T-helper 17 cell (primary cell): ENCODE data around the gene CABP5. TPM values are rescaled to one million over a fixed set of nuclear protein-coding genes. Genes with fewer than 3 reads are reported as not detected.

ENCODE experiments used
- ATAC-seq: fragments of 150-1000 bp; cut with Tn5 transposase; 2 replicates; pipeline ENCODE4 v1.10.0; 2021; ENCODE audit warnings: mild to moderate bottlenecking, moderate library complexity
- DNase-seq, 3 donors: peaks; one replicate each; pipeline versions ENCODE4 v3.0.0 to v3.0.0-alpha.2; 2020 to 2021
- H3K9me3 ChIP-seq: one replicate; pipeline ENCODE4 v1.7.0; 2013; ENCODE audit warnings: low read length, mild to moderate bottlenecking; ENCODE audit not compliant: control insufficient read depth, poor library complexity, severe bottlenecking
- H3K27ac Mint-ChIP-seq: one replicate; pipeline ENCODE4 v1.8.0; 2022; ENCODE audit warnings: mild to moderate bottlenecking, moderate library complexity, mixed read lengths
- H3K27me3 Mint-ChIP-seq: one replicate; pipeline ENCODE4 v1.8.0; 2022; ENCODE audit warnings: mixed read lengths
- H3K36me3 Mint-ChIP-seq: one replicate; pipeline ENCODE4 v1.8.0; 2022; ENCODE audit warnings: low read depth, mixed read lengths
- H3K4me1 Mint-ChIP-seq: one replicate; pipeline ENCODE4 v1.8.0; 2022; ENCODE audit warnings: mild to moderate bottlenecking, mixed read lengths
- H3K4me3 Mint-ChIP-seq: one replicate; pipeline ENCODE4 v1.8.0; 2022; ENCODE audit warnings: mild to moderate bottlenecking, moderate library complexity, mixed read lengths
- total RNA-seq, 4 donors: library from RNA in 2 of 4; stranded (reverse) in 2 of 4; gene quantifications; one replicate each; pipeline ENCODE4 v1.2.3 and lab custom pipeline; 2022 to 2026

The CABP5 gene
- total RNA-seq, 2 donors from 2014 or later: 9.2 TPM; not detected in 1

- Mint-ChIP-seq H3K36me3 (peaks cover 3% of the 10 kb centered on the region), H3K4me1 (no peaks in the 10 kb centered on the region), H3K27ac (no peak overlapping the region), H3K4me3 (no peak overlapping the region), H3K27me3 (no peaks in the 10 kb centered on the region)
- no peaks in the 10 kb centered on the region for H3K9me3 ChIP-seq
- ATAC-seq: no peak
- DNase-seq: no peak
Observed at GRCh38 chr19:48059331-48059730, 15.5 kb upstream of the CABP5 start.

GRCh38 chr19:48053856-48054255, 10.0 kb upstream of the CABP5 start:
- DNase-seq: no peak
- H3K9me3 ChIP-seq: no peaks in the 10 kb centered on the region
- no peaks in the 10 kb centered on the region for H3K4me1 Mint-ChIP-seq
- H3K27me3 Mint-ChIP-seq: no peaks in the 10 kb centered on the region
- H3K36me3 Mint-ChIP-seq: no peaks in the 10 kb centered on the region
- no peak for ATAC-seq
- no peak overlapping the region for H3K4me3 Mint-ChIP-seq
- H3K27ac Mint-ChIP-seq: no peak overlapping the region

GRCh38 chr19:48053076-48053475, 9.2 kb upstream of the CABP5 start:
- no peak for DNase-seq
- no peaks in the 10 kb centered on the region for H3K9me3 ChIP-seq
- H3K27ac Mint-ChIP-seq: no peak overlapping the region

GRCh38 chr19:48051335-48052033, 7.6 kb upstream of the CABP5 start:
- Mint-ChIP-seq H3K4me1 (no peaks in the 10 kb centered on the region), H3K27me3 (no peaks in the 10 kb centered on the region), H3K27ac (no peak overlapping the region), H3K36me3 (peaks cover 2% of the 10 kb centered on the region), H3K4me3 (no peak overlapping the region)
- DNase-seq (no peak), ATAC-seq (no peak)
- no peaks in the 10 kb centered on the region for H3K9me3 ChIP-seq

More at GRCh38 chr19:48053076-48053475, 9.2 kb upstream of the CABP5 start:
- no peak overlapping the region for H3K4me3 Mint-ChIP-seq
- H3K27me3 Mint-ChIP-seq: no peaks in the 10 kb centered on the region
- no peaks in the 10 kb centered on the region for H3K36me3 Mint-ChIP-seq
- H3K4me1 Mint-ChIP-seq: no peaks in the 10 kb centered on the region
- no peak for ATAC-seq

- Mint-ChIP-seq H3K4me1 (no peaks in the 10 kb centered on the region), H3K27me3 (peaks cover 43% of the 10 kb centered on the region), H3K4me3 (no peak overlapping the region), H3K27ac (no peak overlapping the region), H3K36me3 (peaks cover 4% of the 10 kb centered on the region)
- H3K9me3 ChIP-seq: no peaks in the 10 kb centered on the region
- no peak for DNase-seq
- no peak for ATAC-seq
Observed at GRCh38 chr19:48044561-48044960, 682 bp upstream of the CABP5 start.

- H3K9me3 ChIP-seq: no peaks in the 10 kb centered on the region
- peaks cover 3% of the 10 kb centered on the region for H3K36me3 Mint-ChIP-seq
- no peak overlapping the region for H3K27ac Mint-ChIP-seq
- DNase-seq (no peak), ATAC-seq (no peak)
- H3K27me3 Mint-ChIP-seq: peaks cover 48% of the 10 kb centered on the region
- no peaks in the 10 kb centered on the region for H3K4me1 Mint-ChIP-seq
- no peak overlapping the region for H3K4me3 Mint-ChIP-seq
Observed at GRCh38 chr19:48041877-48042580, 1.9 kb downstream of the CABP5 start.

GRCh38 chr19:48036765-48037164, 7.1 kb downstream of the CABP5 start:
- Mint-ChIP-seq H3K27me3 (peaks cover 46% of the 10 kb centered on the region), H3K27ac (no peak overlapping the region), H3K36me3 (peaks cover 7% of the 10 kb centered on the region), H3K4me3 (no peak overlapping the region), H3K4me1 (no peaks in the 10 kb centered on the region)
- DNase-seq (no peak), ATAC-seq (no peak)
- peaks cover 5% of the 10 kb centered on the region for H3K9me3 ChIP-seq

- peaks cover 37% of the 10 kb centered on the region for H3K27me3 Mint-ChIP-seq
- H3K4me1 Mint-ChIP-seq: no peaks in the 10 kb centered on the region
- H3K9me3 ChIP-seq: peaks cover 5% of the 10 kb centered on the region
- peaks cover 4% of the 10 kb centered on the region for H3K36me3 Mint-ChIP-seq
- no peak overlapping the region for H3K4me3 Mint-ChIP-seq
- H3K27ac Mint-ChIP-seq: no peak overlapping the region
- ATAC-seq: no peak
- no peak for DNase-seq
Observed at GRCh38 chr19:48033604-48034003, 10.3 kb downstream of the CABP5 start.

- H3K27me3 Mint-ChIP-seq: peaks cover 63% of the 10 kb centered on the region
Observed at GRCh38 chr19:48030073-48030472, 13.8 kb downstream of the CABP5 start.

GRCh38 chr19:48029431-48029830, 14.4 kb downstream of the CABP5 start:
- no peak for DNase-seq
- peaks cover 2% of the 10 kb centered on the region for H3K9me3 ChIP-seq
- H3K27me3 Mint-ChIP-seq: peaks cover 69% of the 10 kb centered on the region
- H3K4me3 Mint-ChIP-seq: no peak overlapping the region
- H3K27ac Mint-ChIP-seq: no peak overlapping the region
- peaks cover 7% of the 10 kb centered on the region for H3K36me3 Mint-ChIP-seq
- no peak for ATAC-seq
- no peaks in the 10 kb centered on the region for H3K4me1 Mint-ChIP-seq

More at GRCh38 chr19:48030073-48030472, 13.8 kb downstream of the CABP5 start:
- ATAC-seq: no peak
- Mint-ChIP-seq H3K27ac (no peak overlapping the region), H3K4me1 (no peaks in the 10 kb centered on the region), H3K4me3 (no peak overlapping the region), H3K36me3 (peaks cover 7% of the 10 kb centered on the region)
- peaks cover 2% of the 10 kb centered on the region for H3K9me3 ChIP-seq
- DNase-seq: no peak

- DNase-seq (no peak), ATAC-seq (no peak)
- peaks cover 2% of the 10 kb centered on the region for H3K9me3 ChIP-seq
- Mint-ChIP-seq H3K4me1 (no peaks in the 10 kb centered on the region), H3K27me3 (peaks cover 67% of the 10 kb centered on the region), H3K36me3 (peaks cover 6% of the 10 kb centered on the region), H3K27ac (no peak overlapping the region), H3K4me3 (no peak overlapping the region)
Observed at GRCh38 chr19:48025480-48025879, 18.4 kb downstream of the CABP5 start.

- Mint-ChIP-seq H3K27ac (no peak overlapping the region), H3K4me3 (no peak overlapping the region), H3K27me3 (peaks cover 68% of the 10 kb centered on the region), H3K4me1 (no peaks in the 10 kb centered on the region), H3K36me3 (peaks cover 6% of the 10 kb centered on the region)
- ATAC-seq: no peak
- peaks cover 2% of the 10 kb centered on the region for H3K9me3 ChIP-seq
- no peak for DNase-seq
Observed at GRCh38 chr19:48023518-48023917, 20.4 kb downstream of the CABP5 start.

- H3K36me3 Mint-ChIP-seq: peaks cover 4% of the 10 kb centered on the region
- no peak for DNase-seq
- no peak overlapping the region for H3K4me3 Mint-ChIP-seq
- H3K27me3 Mint-ChIP-seq: peaks cover 67% of the 10 kb centered on the region
- no peak for ATAC-seq
- no peaks in the 10 kb centered on the region for H3K4me1 Mint-ChIP-seq
- no peak overlapping the region for H3K27ac Mint-ChIP-seq
- peaks cover 2% of the 10 kb centered on the region for H3K9me3 ChIP-seq
Observed at GRCh38 chr19:48023011-48023410, 20.9 kb downstream of the CABP5 start.

- no peak overlapping the region for H3K27ac Mint-ChIP-seq
- H3K9me3 ChIP-seq: no peaks in the 10 kb centered on the region
- no peak for ATAC-seq
- DNase-seq: no peak
- H3K36me3 Mint-ChIP-seq: peaks cover 3% of the 10 kb centered on the region
- H3K4me1 Mint-ChIP-seq: no peaks in the 10 kb centered on the region
- peaks cover 61% of the 10 kb centered on the region for H3K27me3 Mint-ChIP-seq
- H3K4me3 Mint-ChIP-seq: no peak overlapping the region
Observed at GRCh38 chr19:48020686-48021085, 23.2 kb downstream of the CABP5 start.
